IPS DF 4.7 (cell line): ENCODE results near the gene KIAA0930.
"Not testable (repeated sequence)": the region's sequence is repeated elsewhere in the genome, so short reads cannot be mapped to it uniquely, and the experiment has no call there.

ENCODE experiments used
- DNase-seq: peaks from one replicate; pipeline ENCODE4 v3.0.0-alpha.2; 2013; ENCODE audit warnings: low spot score; ENCODE audit errors: extremely low read depth

Gene KIAA0930

GRCh38 chr22:45240810-45241631 is at the start of gene KIAA0930:
KIAA0930 (minus strand) TSS chr22:45240894; CDS start chr22:45240703, 191 bp downstream.
- no peak for DNase-seq

GRCh38 chr22:45286854-45287551 is 46.3 kb upstream of the KIAA0930 start:
- DNase-seq = no peak

GRCh38 chr22:45285263-45286058 is 44.8 kb upstream of the KIAA0930 start:
- DNase-seq = no peak

GRCh38 chr22:45284705-45285262 is 44.1 kb upstream of the KIAA0930 start, which contains the start of gene UPK3A:
UPK3A (plus strand) TSS chr22:45284949; CDS start chr22:45285014, 65 bp downstream.
- no peak for DNase-seq

- no peak for DNase-seq
These were observed 40.3 kb upstream of the KIAA0930 start for GRCh38 chr22:45281010-45281409.

GRCh38 chr22:45280587-45280980 is 39.9 kb upstream of the KIAA0930 start:
- DNase-seq = no peak

GRCh38 chr22:45278125-45278524 is 37.4 kb upstream of the KIAA0930 start:
- DNase-seq = no peak

GRCh38 chr22:45277720-45278119 is 37.0 kb upstream of the KIAA0930 start:
- DNase-seq = not testable (repeated sequence)

- DNase-seq = no peak
These were observed 35.9 kb upstream of the KIAA0930 start for GRCh38 chr22:45276507-45277105.

GRCh38 chr22:45273452-45274075 is 32.9 kb upstream of the KIAA0930 start:
- DNase-seq = no peak

- DNase-seq = no peak
These were observed 31.8 kb upstream of the KIAA0930 start for GRCh38 chr22:45272498-45272897.

GRCh38 chr22:45271667-45272201 is 31.0 kb upstream of the KIAA0930 start:
- DNase-seq = no peak

- no peak for DNase-seq
These were observed 29.7 kb upstream of the KIAA0930 start for GRCh38 chr22:45270095-45271020.

GRCh38 chr22:45268958-45269844 is 28.5 kb upstream of the KIAA0930 start:
- no peak for DNase-seq

- DNase-seq = no peak
These were observed 27.7 kb upstream of the KIAA0930 start for GRCh38 chr22:45268167-45268957.

GRCh38 chr22:45265535-45265934 is 24.8 kb upstream of the KIAA0930 start:
- no peak for DNase-seq
